CD4-positive, alpha-beta T cell (primary cell): ENCODE results near the gene SLMAP. TPM values are rescaled to one million over a fixed set of nuclear protein-coding genes. Genes with fewer than 3 reads are reported as not detected.

ENCODE experiments used
- ATAC-seq: fragments of 200-7000 bp; cut with Tn5 transposase; one replicate; pipeline ENCODE4 v1.10.0; 2022; ENCODE audit warnings: mild to moderate bottlenecking; ENCODE audit not compliant: poor library complexity
- CTCF ChIA-PET: fragments of 350-600 bp; sonication (Branson Sonifier 250); formaldehyde crosslinking; loops from one replicate; lab custom pipeline; 2021; ENCODE audit warnings: antibody characterized with exemption, inconsistent platforms; lab: Charles Lee
- POLR2A ChIA-PET: fragments of 350-600 bp; sonication (Branson Sonifier 250); formaldehyde crosslinking; loops from one replicate; lab custom pipeline; 2021; ENCODE audit warnings: antibody characterized with exemption, inconsistent platforms; lab: Charles Lee
- DNase-seq, 14 experiments: peaks; one replicate each; pipeline ENCODE4 v3.0.0-alpha.2; 2013 to 2020; ENCODE audit warnings: mixed read lengths in 2 of 14
- H3K27ac ChIP-seq, 2 donors: one replicate each; pipeline versions ENCODE4 v1.5.1 to v1.7.0; 2013; ENCODE audit warnings: low read length in 2 of 2, low read depth in 1 of 2, mild to moderate bottlenecking in 1 of 2
- H3K27me3 ChIP-seq, 2 experiments: 1 replicate in 1 of 2; 2 replicates in 1 of 2; pipeline versions ENCODE4 v1.6.1 to v1.7.0; 2013; ENCODE audit warnings: low read length in 2 of 2, control low read depth in 1 of 2, mild to moderate bottlenecking in 1 of 2, moderate library complexity in 1 of 2; ENCODE audit not compliant: insufficient read depth in 2 of 2, control insufficient read depth in 1 of 2
- H3K36me3 ChIP-seq: one replicate; pipeline ENCODE4 v1.6.1; 2013; ENCODE audit warnings: low read length, control low read depth; ENCODE audit not compliant: insufficient read depth
- H3K4me1 ChIP-seq: one replicate; pipeline ENCODE4 v1.6.1; 2013; ENCODE audit warnings: low read length, control low read depth; ENCODE audit not compliant: insufficient read depth
- H3K4me3 ChIP-seq: one replicate; pipeline ENCODE4 v1.5.1; 2013; ENCODE audit warnings: mild to moderate bottlenecking, low read length, moderate library complexity
- H3K9me3 ChIP-seq, 2 experiments: 1 replicate in 1 of 2; 2 replicates in 1 of 2; pipeline versions ENCODE4 v1.6.1 to v1.7.0; 2013; ENCODE audit warnings: low read length in 2 of 2, mild to moderate bottlenecking in 2 of 2, control low read depth in 1 of 2, moderate library complexity in 1 of 2; ENCODE audit not compliant: control insufficient read depth in 1 of 2, insufficient read depth in 1 of 2
- H3K27ac Mint-ChIP-seq: one replicate; pipeline ENCODE4 v1.8.0; 2020; ENCODE audit warnings: mixed read lengths
- H3K27me3 Mint-ChIP-seq: one replicate; pipeline ENCODE4 v1.8.0; 2021; ENCODE audit warnings: mixed read lengths
- H3K36me3 Mint-ChIP-seq: one replicate; pipeline ENCODE4 v1.8.0; 2021; ENCODE audit warnings: low read depth, mixed read lengths
- H3K4me1 Mint-ChIP-seq: one replicate; pipeline ENCODE4 v1.8.0; 2021; ENCODE audit warnings: low read depth, mixed read lengths
- H3K4me3 Mint-ChIP-seq: one replicate; pipeline ENCODE4 v1.8.0; 2020; ENCODE audit warnings: mild to moderate bottlenecking, mixed read lengths
- H3K9me3 Mint-ChIP-seq: one replicate; pipeline ENCODE4 v1.8.0; 2020; ENCODE audit warnings: mixed read lengths
- intact Hi-C, 2 experiments: fragments of 100-400 bp; cut with DNase I in 1 of 2; cut with micrococcal nuclease in 1 of 2; formaldehyde crosslinking; loops; one replicate each; pipeline versions ENCODE4 v1.15.1 to v1.9.0; 2023 to 2025; cut with DNase I, micrococcal nuclease
- total RNA-seq, 174 experiments: library from RNA in 2 of 174; stranded (reverse) in 2 of 174; gene quantifications; one replicate each; pipeline ENCODE4 v1.2.3 and lab custom pipeline; 2021 to 2026
- TF ChIP-seq, protein P1 (sequence below): fragments of 200-600 bp; IDR thresholded peaks from one replicate; pipeline ENCODE4 v1.8.0; 2022; ENCODE audit warnings: antibody characterized with exemption, mild to moderate bottlenecking

Gene SLMAP
- total RNA-seq, 2 experiments from 2014 or later: 51.3 to 52.2 TPM

DNA sequence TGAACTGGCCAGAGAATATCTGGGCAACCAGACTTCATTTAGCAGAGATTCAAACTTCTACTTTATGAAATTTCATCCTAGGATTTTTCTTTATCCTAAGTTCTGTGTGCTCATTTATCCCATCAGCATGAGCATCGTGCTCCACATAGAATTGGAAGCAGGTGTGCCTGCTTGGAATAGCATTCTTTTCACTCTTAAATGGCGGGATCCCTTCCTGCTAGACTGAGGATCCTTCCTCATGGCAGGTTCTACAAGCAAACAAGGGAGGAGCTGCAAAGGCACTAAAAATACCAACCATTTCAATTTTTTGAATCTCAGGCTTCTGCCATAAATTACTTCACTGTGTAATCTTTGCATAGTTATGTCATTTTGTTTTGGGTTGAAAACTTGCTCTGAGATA, 177.5 kb downstream of the SLMAP start:
- H3K27me3 Mint-ChIP-seq: no peaks in the 10 kb centered on the region
- H3K9me3 ChIP-seq: no peaks in the 10 kb centered on the region
- no peaks in the 10 kb centered on the region for H3K4me1 ChIP-seq
- ChIA-PET CTCF (no interaction called here), POLR2A (no interaction called here)
- H3K9me3 Mint-ChIP-seq: no peaks in the 10 kb centered on the region
- no peak overlapping the region for H3K27ac Mint-ChIP-seq
- TF ChIP-seq, protein P1, sequence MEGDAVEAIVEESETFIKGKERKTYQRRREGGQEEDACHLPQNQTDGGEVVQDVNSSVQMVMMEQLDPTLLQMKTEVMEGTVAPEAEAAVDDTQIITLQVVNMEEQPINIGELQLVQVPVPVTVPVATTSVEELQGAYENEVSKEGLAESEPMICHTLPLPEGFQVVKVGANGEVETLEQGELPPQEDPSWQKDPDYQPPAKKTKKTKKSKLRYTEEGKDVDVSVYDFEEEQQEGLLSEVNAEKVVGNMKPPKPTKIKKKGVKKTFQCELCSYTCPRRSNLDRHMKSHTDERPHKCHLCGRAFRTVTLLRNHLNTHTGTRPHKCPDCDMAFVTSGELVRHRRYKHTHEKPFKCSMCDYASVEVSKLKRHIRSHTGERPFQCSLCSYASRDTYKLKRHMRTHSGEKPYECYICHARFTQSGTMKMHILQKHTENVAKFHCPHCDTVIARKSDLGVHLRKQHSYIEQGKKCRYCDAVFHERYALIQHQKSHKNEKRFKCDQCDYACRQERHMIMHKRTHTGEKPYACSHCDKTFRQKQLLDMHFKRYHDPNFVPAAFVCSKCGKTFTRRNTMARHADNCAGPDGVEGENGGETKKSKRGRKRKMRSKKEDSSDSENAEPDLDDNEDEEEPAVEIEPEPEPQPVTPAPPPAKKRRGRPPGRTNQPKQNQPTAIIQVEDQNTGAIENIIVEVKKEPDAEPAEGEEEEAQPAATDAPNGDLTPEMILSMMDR: no peak
- no peak overlapping the region for H3K4me3 ChIP-seq
- H3K27me3 ChIP-seq: no peaks in the 10 kb centered on the region
- intact Hi-C loops: no loop called here
- ATAC-seq: no peak
- no peaks in the 10 kb centered on the region for H3K4me1 Mint-ChIP-seq
- no peak overlapping the region for H3K4me3 Mint-ChIP-seq
- H3K36me3 Mint-ChIP-seq: peaks cover 31% of the 10 kb centered on the region
- no peaks in the 10 kb centered on the region for H3K36me3 ChIP-seq
- DNase-seq: no peak
- H3K27ac ChIP-seq: no peak overlapping the region

DNA sequence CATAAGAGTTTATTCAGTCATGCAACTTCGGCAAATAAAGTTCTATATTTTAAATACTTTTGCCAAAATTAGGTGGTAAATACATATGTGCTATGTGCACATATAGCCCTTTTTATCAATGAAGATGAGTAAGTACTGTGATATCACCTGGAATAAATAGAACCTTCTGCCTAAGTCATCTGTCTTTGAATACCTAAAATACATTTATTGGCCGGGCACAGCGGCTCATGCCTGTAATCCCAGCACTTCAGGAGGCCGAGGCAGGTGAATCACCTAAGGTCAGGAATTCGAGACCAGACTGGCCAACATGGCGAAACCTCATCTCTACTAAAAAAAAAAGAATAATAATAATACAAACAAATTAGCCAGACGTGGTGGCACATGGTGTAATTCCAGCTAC, 178.3 kb downstream of the SLMAP start:
- H3K4me3 ChIP-seq: no peak overlapping the region
- no peaks in the 10 kb centered on the region for H3K4me1 ChIP-seq
- ChIA-PET CTCF (no interaction called here), POLR2A (no interaction called here)
- Mint-ChIP-seq H3K27ac (no peak overlapping the region), H3K4me3 (no peak overlapping the region), H3K4me1 (no peaks in the 10 kb centered on the region), H3K27me3 (no peaks in the 10 kb centered on the region), H3K36me3 (peaks cover 26% of the 10 kb centered on the region), H3K9me3 (no peaks in the 10 kb centered on the region)
- no peaks in the 10 kb centered on the region for H3K27me3 ChIP-seq
- DNase-seq (no peak), ATAC-seq (no peak)
- TF ChIP-seq, protein P1: no peak
- no peak overlapping the region for H3K27ac ChIP-seq
- H3K36me3 ChIP-seq: no peaks in the 10 kb centered on the region
- intact Hi-C loops: no loop called here
- H3K9me3 ChIP-seq: peaks cover 0 to 2% of the 10 kb centered on the region in 2 experiments

GRCh38 chr3:57935539-57935938, 179.4 kb downstream of the SLMAP start:
- Histone ChIP-seq H3K36me3 (no peaks in the 10 kb centered on the region), H3K4me3 (no peak overlapping the region), H3K4me1 (no peaks in the 10 kb centered on the region), H3K9me3 (peaks cover 0 to 7% of the 10 kb centered on the region in 2 experiments), H3K27ac (no peak overlapping the region), H3K27me3 (no peaks in the 10 kb centered on the region)
- CTCF ChIA-PET: no interaction called here
- no peak for DNase-seq
- Mint-ChIP-seq H3K27me3 (no peaks in the 10 kb centered on the region), H3K9me3 (no peaks in the 10 kb centered on the region), H3K36me3 (peaks cover 17% of the 10 kb centered on the region), H3K27ac (no peak overlapping the region), H3K4me1 (no peaks in the 10 kb centered on the region), H3K4me3 (no peak overlapping the region)
- intact Hi-C loops: no loop called here
- no peak for ATAC-seq
- TF ChIP-seq, protein P1: no peak
- POLR2A ChIA-PET: no interaction called here
